Mesothelial cell of epicardium (in vitro differentiated cells): Measurements from ENCODE around the gene LETM1. TPM values are rescaled to one million over a fixed set of nuclear protein-coding genes. Genes with fewer than 3 reads are reported as not detected.

ENCODE experiments used
- DNase-seq, 2 experiments: peaks; one replicate each; pipeline ENCODE4 v3.0.0; 2021; ENCODE audit warnings: low spot score in 2 of 2; ENCODE audit not compliant: unreplicated experiment in 2 of 2
- H3K27ac Mint-ChIP-seq: 2 replicates; pipeline ENCODE4 v1.8.0; 2021; ENCODE audit warnings: mixed read lengths
- H3K27me3 Mint-ChIP-seq: 2 replicates; pipeline ENCODE4 v1.8.0; 2021; ENCODE audit warnings: low read depth, mixed read lengths
- H3K36me3 Mint-ChIP-seq: 2 replicates; pipeline ENCODE4 v1.8.0; 2021; ENCODE audit warnings: mixed read lengths
- H3K4me1 Mint-ChIP-seq: 2 replicates; pipeline ENCODE4 v1.8.0; 2021; ENCODE audit warnings: mixed read lengths
- H3K4me3 Mint-ChIP-seq: 2 replicates; pipeline ENCODE4 v1.8.0; 2021; ENCODE audit warnings: mild to moderate bottlenecking, moderate library complexity, mixed read lengths
- H3K9me3 Mint-ChIP-seq: 2 replicates; pipeline ENCODE4 v1.8.0; 2021; ENCODE audit warnings: mixed read lengths
- total RNA-seq: library from RNA; stranded (reverse); gene quantifications from 3 replicates; pipeline ENCODE4 v1.2.1, GENCODE V29; 2021
- TF ChIP-seq, protein P1 (sequence below): fragments of 200-600 bp; sonication (generic); IDR thresholded peaks from one replicate; pipeline ENCODE4 v1.5.0; 2021; ENCODE audit warnings: antibody characterized with exemption; ENCODE audit not compliant: unreplicated experiment

The LETM1 gene
- total RNA-seq, 1 donor from 2014 or later, result 48.7 TPM

DNA sequence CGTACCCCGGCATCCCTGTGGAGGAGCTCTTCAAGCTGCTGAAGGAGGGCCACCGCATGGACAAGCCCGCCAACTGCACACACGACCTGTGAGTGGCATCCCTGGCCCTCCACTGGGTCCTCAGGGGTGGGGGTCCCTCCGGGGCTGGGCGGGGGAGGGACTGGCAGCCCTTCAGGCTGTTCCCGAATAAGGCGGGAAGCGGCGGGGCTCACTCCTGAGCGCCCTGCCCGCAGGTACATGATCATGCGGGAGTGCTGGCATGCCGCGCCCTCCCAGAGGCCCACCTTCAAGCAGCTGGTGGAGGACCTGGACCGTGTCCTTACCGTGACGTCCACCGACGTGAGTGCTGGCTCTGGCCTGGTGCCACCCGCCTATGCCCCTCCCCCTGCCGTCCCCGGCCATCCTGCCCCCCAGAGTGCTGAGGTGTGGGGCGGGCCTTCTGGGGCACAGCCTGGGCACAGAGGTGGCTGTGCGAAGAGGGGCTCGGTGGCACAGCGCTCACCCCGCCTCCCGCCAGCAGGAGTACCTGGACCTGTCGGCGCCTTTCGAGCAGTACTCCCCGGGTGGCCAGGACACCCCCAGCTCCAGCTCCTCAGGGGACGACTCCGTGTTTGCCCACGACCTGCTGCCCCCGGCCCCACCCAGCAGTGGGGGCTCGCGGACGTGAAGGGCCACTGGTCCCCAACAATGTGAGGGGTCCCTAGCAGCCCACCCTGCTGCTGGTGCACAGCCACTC, 49.2 kb downstream of the LETM1 start:
- no peaks in the 10 kb centered on the region for H3K36me3 Mint-ChIP-seq
- H3K9me3 Mint-ChIP-seq, result no peaks in the 10 kb centered on the region
- no peaks in the 10 kb centered on the region for H3K27me3 Mint-ChIP-seq
- TF ChIP-seq, protein P1, sequence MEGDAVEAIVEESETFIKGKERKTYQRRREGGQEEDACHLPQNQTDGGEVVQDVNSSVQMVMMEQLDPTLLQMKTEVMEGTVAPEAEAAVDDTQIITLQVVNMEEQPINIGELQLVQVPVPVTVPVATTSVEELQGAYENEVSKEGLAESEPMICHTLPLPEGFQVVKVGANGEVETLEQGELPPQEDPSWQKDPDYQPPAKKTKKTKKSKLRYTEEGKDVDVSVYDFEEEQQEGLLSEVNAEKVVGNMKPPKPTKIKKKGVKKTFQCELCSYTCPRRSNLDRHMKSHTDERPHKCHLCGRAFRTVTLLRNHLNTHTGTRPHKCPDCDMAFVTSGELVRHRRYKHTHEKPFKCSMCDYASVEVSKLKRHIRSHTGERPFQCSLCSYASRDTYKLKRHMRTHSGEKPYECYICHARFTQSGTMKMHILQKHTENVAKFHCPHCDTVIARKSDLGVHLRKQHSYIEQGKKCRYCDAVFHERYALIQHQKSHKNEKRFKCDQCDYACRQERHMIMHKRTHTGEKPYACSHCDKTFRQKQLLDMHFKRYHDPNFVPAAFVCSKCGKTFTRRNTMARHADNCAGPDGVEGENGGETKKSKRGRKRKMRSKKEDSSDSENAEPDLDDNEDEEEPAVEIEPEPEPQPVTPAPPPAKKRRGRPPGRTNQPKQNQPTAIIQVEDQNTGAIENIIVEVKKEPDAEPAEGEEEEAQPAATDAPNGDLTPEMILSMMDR, result no peak
- H3K27ac Mint-ChIP-seq, result no peak overlapping the region
- no peak for DNase-seq
- H3K4me1 Mint-ChIP-seq, result no peaks in the 10 kb centered on the region
- H3K4me3 Mint-ChIP-seq, result no peak overlapping the region

- no peak overlapping the region for H3K4me3 Mint-ChIP-seq
- no peaks in the 10 kb centered on the region for H3K27me3 Mint-ChIP-seq
- H3K4me1 Mint-ChIP-seq, result no peaks in the 10 kb centered on the region
- H3K27ac Mint-ChIP-seq, result no peak overlapping the region
- no peak for DNase-seq
- H3K36me3 Mint-ChIP-seq, result no peaks in the 10 kb centered on the region
- TF ChIP-seq, protein P1, result no peak
- H3K9me3 Mint-ChIP-seq, result no peaks in the 10 kb centered on the region
Observed at GRCh38 chr4:1806223-1806564, 49.8 kb downstream of the LETM1 start.

GRCh38 chr4:1805493-1806222, 50.3 kb downstream of the LETM1 start:
- Mint-ChIP-seq H3K4me1 (no peaks in the 10 kb centered on the region), H3K36me3 (no peaks in the 10 kb centered on the region), H3K9me3 (no peaks in the 10 kb centered on the region), H3K27me3 (no peaks in the 10 kb centered on the region), H3K4me3 (no peak overlapping the region), H3K27ac (no peak overlapping the region)
- TF ChIP-seq, protein P1, result no peak
- DNase-seq, result no peak

DNA sequence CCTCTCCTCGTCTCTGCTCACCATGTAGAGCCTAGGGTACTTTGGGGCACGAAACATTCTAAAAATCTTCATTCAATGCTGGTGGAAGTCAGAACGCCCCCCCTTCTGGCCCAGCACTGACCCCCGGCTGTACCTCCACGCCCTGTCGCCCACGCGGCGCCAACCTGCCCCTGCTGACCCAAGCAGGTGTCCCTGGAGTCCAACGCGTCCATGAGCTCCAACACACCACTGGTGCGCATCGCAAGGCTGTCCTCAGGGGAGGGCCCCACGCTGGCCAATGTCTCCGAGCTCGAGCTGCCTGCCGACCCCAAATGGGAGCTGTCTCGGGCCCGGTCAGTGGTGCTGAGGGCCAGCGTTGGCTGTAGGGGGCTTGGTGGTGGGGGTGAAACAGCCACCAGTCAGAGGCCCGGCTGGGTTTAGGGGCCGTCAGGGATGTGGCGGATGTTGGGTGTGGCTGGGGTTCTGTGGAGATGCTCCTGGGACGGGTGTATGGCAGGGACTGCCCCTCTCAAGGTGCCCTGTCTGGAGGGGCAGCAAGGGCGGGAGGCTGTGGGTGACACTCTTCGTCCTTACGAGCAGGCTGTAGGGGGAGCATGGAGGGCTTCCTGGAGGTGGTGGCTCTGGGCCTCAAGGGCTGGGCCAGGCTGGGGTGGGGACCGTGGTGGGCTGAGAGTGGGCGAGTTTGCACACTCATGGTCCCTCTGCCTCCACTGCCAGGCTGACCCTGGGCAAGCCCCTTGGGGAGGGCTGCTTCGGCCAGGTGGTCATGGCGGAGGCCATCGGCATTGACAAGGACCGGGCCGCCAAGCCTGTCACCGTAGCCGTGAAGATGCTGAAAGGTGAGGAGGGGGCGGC, 51.1 kb downstream of the LETM1 start:
- Mint-ChIP-seq H3K36me3 (no peaks in the 10 kb centered on the region), H3K4me1 (no peaks in the 10 kb centered on the region)

More for the DNA sequence above, 51.1 kb downstream of the LETM1 start:
- Mint-ChIP-seq H3K27me3 (no peaks in the 10 kb centered on the region), H3K4me3 (no peak overlapping the region), H3K27ac (no peak overlapping the region), H3K9me3 (no peaks in the 10 kb centered on the region)
- no peak for DNase-seq
- TF ChIP-seq, protein P1, result no peak
